HepG2 (cell line): ENCODE data around the gene CDC40. TPM values are rescaled to one million over a fixed set of nuclear protein-coding genes. Genes with fewer than 3 reads are reported as not detected.

ENCODE experiments used
- ARID4A ChIP-seq: sonication (generic); formaldehyde crosslinking; IDR thresholded peaks from 2 replicates; pipeline ENCODE4 v1.5.0; 2020; ENCODE audit warnings: mild to moderate bottlenecking, missing genetic modification reagents, borderline replicate concordance
- FLYWCH1 ChIP-seq: sonication (generic); formaldehyde crosslinking; IDR thresholded peaks from 2 replicates; pipeline ENCODE4 v1.8.1; 2023; ENCODE audit warnings: mild to moderate bottlenecking, missing genetic modification reagents
- FOXC1 ChIP-seq: sonication (generic); formaldehyde crosslinking; IDR thresholded peaks from 2 replicates; pipeline ENCODE4 v1.8.0; 2022; ENCODE audit warnings: mild to moderate bottlenecking, missing genetic modification reagents, borderline replicate concordance
- FOXK1 ChIP-seq: sonication (generic); formaldehyde crosslinking; IDR thresholded peaks from 2 replicates; pipeline ENCODE4 v1.4.0; 2020; ENCODE audit warnings: low read depth, missing genetic modification reagents, borderline replicate concordance
- HMGXB4 ChIP-seq, 2 experiments: sonication (generic) in 1 of 2; formaldehyde crosslinking in 1 of 2; IDR thresholded peaks; 2 replicates each; pipeline versions ENCODE4 v1.4.0 to v1.6.1; 2018 to 2020; ENCODE audit warnings: missing genetic modification reagents in 2 of 2, borderline replicate concordance in 1 of 2, low read depth in 1 of 2, mild to moderate bottlenecking in 1 of 2, missing biosample characterization in 1 of 2
- HNRNPL ChIP-seq: fragments of 200-400 bp; formaldehyde crosslinking; IDR thresholded peaks from 2 replicates; pipeline ENCODE4 v1.6.1; 2017; ENCODE audit warnings: mild to moderate bottlenecking, low read depth, low read length
- KAT7 ChIP-seq: IDR thresholded peaks from 2 replicates; pipeline ENCODE4 v1.6.1; 2018; ENCODE audit warnings: borderline replicate concordance, missing compliant biosample characterization
- MEF2D ChIP-seq: sonication (generic); formaldehyde crosslinking; IDR thresholded peaks from 2 replicates; pipeline ENCODE4 v1.5.1; 2020; ENCODE audit warnings: mild to moderate bottlenecking, missing genetic modification reagents
- NRL ChIP-seq: sonication (generic); formaldehyde crosslinking; IDR thresholded peaks from 2 replicates; pipeline ENCODE4 v1.5.0; 2020; ENCODE audit warnings: missing genetic modification reagents, mild to moderate bottlenecking, moderate library complexity, borderline replicate concordance
- PHF8 ChIP-seq: sonication (generic); formaldehyde crosslinking; IDR thresholded peaks from 2 replicates; pipeline ENCODE4 v1.5.0; 2020; ENCODE audit warnings: missing genetic modification reagents
- SAFB2 ChIP-seq: sonication (generic); formaldehyde crosslinking; IDR thresholded peaks from 2 replicates; pipeline ENCODE4 v1.5.1; 2020; ENCODE audit warnings: missing genetic modification reagents, low read depth, mild to moderate bottlenecking, borderline replicate concordance
- SYNCRIP ChIP-seq: fragments of 200-400 bp; formaldehyde crosslinking; IDR thresholded peaks from 2 replicates; pipeline ENCODE4 v1.6.1; 2018; ENCODE audit warnings: mild to moderate bottlenecking, low read depth, low read length; ENCODE audit not compliant: insufficient read depth
- TAF1 ChIP-seq: sonication (generic); formaldehyde crosslinking; IDR thresholded peaks from 2 replicates; pipeline ENCODE4 v1.4.0; 2020; ENCODE audit warnings: missing genetic modification reagents
- TAF15 ChIP-seq: fragments of 200-400 bp; formaldehyde crosslinking; IDR thresholded peaks from one replicate; pipeline ENCODE4 v1.6.1; 2018; ENCODE audit warnings: mild to moderate bottlenecking, low read depth, low read length; ENCODE audit not compliant: poor library complexity, severe bottlenecking
- ZBTB43 ChIP-seq: sonication (generic); formaldehyde crosslinking; conservative IDR thresholded peaks from 2 replicates; pipeline ENCODE4 v1.4.0; 2020; ENCODE audit warnings: missing genetic modification reagents
- ZKSCAN1 ChIP-seq: fragments of 150-350 bp; IDR thresholded peaks from 2 replicates; pipeline ENCODE4 v1.6.1; 2014; ENCODE audit warnings: low read length
- ZNF124 ChIP-seq: sonication (generic); formaldehyde crosslinking; IDR thresholded peaks from 2 replicates; pipeline ENCODE4 v1.4.0; 2020; ENCODE audit warnings: missing genetic modification reagents
- ZNF224 ChIP-seq: sonication (generic); formaldehyde crosslinking; IDR thresholded peaks from 2 replicates; pipeline ENCODE4 v1.5.0; 2020; ENCODE audit warnings: mild to moderate bottlenecking, missing genetic modification reagents
- ZNF30 ChIP-seq: sonication (generic); formaldehyde crosslinking; IDR thresholded peaks from 2 replicates; pipeline ENCODE4 v1.5.0; 2020; ENCODE audit warnings: mild to moderate bottlenecking, missing genetic modification reagents
- ZNF317 ChIP-seq: sonication (generic); formaldehyde crosslinking; IDR thresholded peaks from 2 replicates; pipeline ENCODE4 v1.5.0; 2020; ENCODE audit warnings: mild to moderate bottlenecking, missing genetic modification reagents
- ZNF557 ChIP-seq: sonication (generic); formaldehyde crosslinking; IDR thresholded peaks from 2 replicates; pipeline ENCODE4 v1.4.0; 2020; ENCODE audit warnings: missing genetic modification reagents
- ZSCAN31 ChIP-seq: sonication (generic); formaldehyde crosslinking; IDR thresholded peaks from 2 replicates; pipeline ENCODE4 v1.5.0; 2020; ENCODE audit warnings: low read depth, mild to moderate bottlenecking, missing genetic modification reagents
- polyA plus RNA-seq, 8 experiments: library from polyadenylated mRNA; depleted of rRNA in 3 of 8; stranded (reverse) in 7 of 8; unstranded in 1 of 8; fragments of >200 nt; fragmentation: Illumina TruSeq in 4 of 8; extraction: Trizol in 4 of 8; gene quantifications; 2 replicates each; pipeline versions ENCODE4 v1.2.1 to v1.2.3, GENCODE V29; 2011 to 2016; ENCODE audit warnings: low read depth in 4 of 8, missing spikeins in 1 of 8, mixed read lengths in 1 of 8; ENCODE audit not compliant: insufficient read depth in 1 of 8
- total RNA-seq, 5 experiments: library from RNA; depleted of rRNA; stranded (reverse); fragments of >200 nt; fragmentation: Illumina TruSeq; extraction: Trizol; gene quantifications; 2 replicates each; pipeline ENCODE4 v1.2.3, GENCODE V29; 2016; ENCODE audit warnings: low read depth in 1 of 5

The CDC40 gene
- total and polyA plus RNA-seq, 2 of the 13 experiments (the other 11 are each of a cell fraction or from before 2014, with no cell fraction given): 11.4 to 21.5 TPM

- TF ChIP-seq ARID4A: peak; percentile 13; the same call in 1 of the 2 replicates
- TF ChIP-seq TAF1 (CRISPR knock-in tag): no peak
- 0 out of 2 replicates have a peak, but pooled peaks have one; percentile 13 for TF ChIP-seq FOXK1 (CRISPR knock-in tag)
- no peak; the same call in 1 of the 2 replicates for TF ChIP-seq SAFB2 (CRISPR knock-in tag)
- TF ChIP-seq FLYWCH1 (CRISPR knock-in tag): no peak
- TF ChIP-seq HMGXB4 (CRISPR knock-in tag; IDR thresholded peaks at IDR 0.05; ENCODE audit: borderline replicate concordance in 1 of 2, low read depth in 1 of 2): peak; percentile 62 to 83
- TF ChIP-seq ZSCAN31 (CRISPR knock-in tag): no peak
- TF ChIP-seq TAF15: no peak
- peak; percentile 68; the same call in 1 of the 2 replicates for TF ChIP-seq HNRNPL
- TF ChIP-seq ZBTB43: no peak
- no peak for TF ChIP-seq ZNF557 (CRISPR knock-in tag)
- 0 out of 2 replicates have a peak, but pooled peaks have one; percentile 50 for TF ChIP-seq ZNF30 (CRISPR knock-in tag)
- peak; percentile 77; the same call in 1 of the 2 replicates for TF ChIP-seq KAT7 (CRISPR knock-in tag)
- peak; percentile 50; the same call in 1 of the 2 replicates for TF ChIP-seq FOXC1
- 0 out of 2 replicates have a peak, but pooled peaks have one; percentile 26 for TF ChIP-seq PHF8 (CRISPR knock-in tag)
- TF ChIP-seq SYNCRIP: no peak
- TF ChIP-seq ZNF124 (CRISPR knock-in tag): no peak
- TF ChIP-seq ZNF317 (CRISPR knock-in tag): 0 out of 2 replicates have a peak, but pooled peaks have one; percentile 31
- peak; percentile 64; the same call in 1 of the 2 replicates for TF ChIP-seq ZNF224 (CRISPR knock-in tag)
- peak; percentile 39; the same call in 1 of the 2 replicates for TF ChIP-seq MEF2D (CRISPR knock-in tag)
- peak; percentile 37; the same call in 1 of the 2 replicates for TF ChIP-seq NRL
- no peak for TF ChIP-seq ZKSCAN1
Observed at GRCh38 chr6:110178626-110179405, 1.4 kb upstream of the CDC40 start (continued).
